Memory B cell (primary cell): ENCODE data around the gene F13A1.

ENCODE experiments used
- ATAC-seq: fragments of 150-1000 bp; cut with Tn5 transposase; 2 replicates; pipeline ENCODE4 v1.10.0; 2021; ENCODE audit warnings: low read depth, mild to moderate bottlenecking, moderate library complexity
- DNase-seq, 2 donors: peaks; one replicate each; pipeline ENCODE4 v3.0.0; 2022; ENCODE audit warnings: low spot score in 2 of 2
- H3K27ac Mint-ChIP-seq: one replicate; pipeline ENCODE4 v1.8.0; 2022; ENCODE audit warnings: mild to moderate bottlenecking, moderate library complexity, mixed read lengths
- H3K27me3 Mint-ChIP-seq: one replicate; pipeline ENCODE4 v1.8.0; 2022; ENCODE audit warnings: mixed read lengths
- H3K36me3 Mint-ChIP-seq: one replicate; pipeline ENCODE4 v1.8.0; 2022; ENCODE audit warnings: mild to moderate bottlenecking, mixed read lengths
- H3K4me1 Mint-ChIP-seq: one replicate; pipeline ENCODE4 v1.8.0; 2022; ENCODE audit warnings: mixed read lengths
- H3K4me3 Mint-ChIP-seq: one replicate; pipeline ENCODE4 v1.8.0; 2022; ENCODE audit warnings: mild to moderate bottlenecking, moderate library complexity, mixed read lengths
- H3K9me3 Mint-ChIP-seq: one replicate; pipeline ENCODE4 v1.8.0; 2022; ENCODE audit warnings: mixed read lengths

Gene F13A1

GRCh38 chr6:6293317-6293716 lies 27.1 kb downstream of the F13A1 start:
- ATAC-seq: no peak
- no peaks in the 10 kb centered on the region for H3K4me1 Mint-ChIP-seq

DNA sequence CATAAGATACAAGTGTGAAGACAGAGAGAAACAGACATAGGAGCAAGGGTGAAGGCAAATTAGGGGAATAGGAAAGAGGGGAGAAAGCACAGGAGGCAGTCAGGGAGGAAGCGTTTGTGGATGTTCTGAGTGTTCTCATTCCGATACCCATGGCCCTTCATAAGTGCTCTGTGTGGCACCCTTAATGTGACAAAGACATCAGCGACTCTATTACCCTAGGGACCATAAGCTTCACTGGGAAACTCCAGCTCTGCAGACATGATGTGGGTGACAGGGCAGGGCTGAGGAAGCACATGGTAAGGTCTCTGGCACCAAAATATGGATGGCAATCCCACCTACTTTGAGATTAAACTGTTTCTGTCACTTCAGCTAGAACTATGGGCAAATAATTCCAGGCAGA lies 33.0 kb downstream of the F13A1 start:
- Mint-ChIP-seq H3K27ac (no peak overlapping the region), H3K9me3 (no peaks in the 10 kb centered on the region), H3K27me3 (peaks cover 15% of the 10 kb centered on the region), H3K4me3 (no peak overlapping the region), H3K36me3 (no peaks in the 10 kb centered on the region), H3K4me1 (peaks cover 5% of the 10 kb centered on the region)
- DNase-seq (no peak), ATAC-seq (peak; percentile 83)

More at GRCh38 chr6:6293317-6293716, 27.1 kb downstream of the F13A1 start:
- peaks cover 14% of the 10 kb centered on the region for H3K27me3 Mint-ChIP-seq
- H3K27ac Mint-ChIP-seq: no peak overlapping the region
- DNase-seq: no peak
- no peaks in the 10 kb centered on the region for H3K9me3 Mint-ChIP-seq
- no peaks in the 10 kb centered on the region for H3K36me3 Mint-ChIP-seq
- H3K4me3 Mint-ChIP-seq: no peak overlapping the region

DNA sequence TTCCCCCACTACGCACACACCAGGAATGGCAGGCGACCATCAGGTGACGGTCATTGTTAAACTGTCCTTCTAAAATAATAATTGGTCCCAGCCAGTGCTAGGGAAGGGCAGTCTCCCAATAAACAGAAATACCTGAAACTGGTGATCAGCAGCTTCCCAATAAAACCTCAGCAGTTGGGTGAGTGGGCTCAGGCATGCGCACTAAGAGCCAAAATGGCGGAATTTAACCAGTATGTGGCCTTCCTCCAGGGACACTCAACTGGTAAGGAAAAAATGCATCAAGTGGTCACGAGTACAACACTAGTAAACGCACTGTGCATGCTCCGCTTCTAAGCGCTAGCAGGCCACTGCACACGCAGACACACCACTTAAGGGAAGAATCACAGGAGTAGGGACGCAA lies 34.8 kb downstream of the F13A1 start:
- no peaks in the 10 kb centered on the region for H3K36me3 Mint-ChIP-seq
- no peak for ATAC-seq

DNA sequence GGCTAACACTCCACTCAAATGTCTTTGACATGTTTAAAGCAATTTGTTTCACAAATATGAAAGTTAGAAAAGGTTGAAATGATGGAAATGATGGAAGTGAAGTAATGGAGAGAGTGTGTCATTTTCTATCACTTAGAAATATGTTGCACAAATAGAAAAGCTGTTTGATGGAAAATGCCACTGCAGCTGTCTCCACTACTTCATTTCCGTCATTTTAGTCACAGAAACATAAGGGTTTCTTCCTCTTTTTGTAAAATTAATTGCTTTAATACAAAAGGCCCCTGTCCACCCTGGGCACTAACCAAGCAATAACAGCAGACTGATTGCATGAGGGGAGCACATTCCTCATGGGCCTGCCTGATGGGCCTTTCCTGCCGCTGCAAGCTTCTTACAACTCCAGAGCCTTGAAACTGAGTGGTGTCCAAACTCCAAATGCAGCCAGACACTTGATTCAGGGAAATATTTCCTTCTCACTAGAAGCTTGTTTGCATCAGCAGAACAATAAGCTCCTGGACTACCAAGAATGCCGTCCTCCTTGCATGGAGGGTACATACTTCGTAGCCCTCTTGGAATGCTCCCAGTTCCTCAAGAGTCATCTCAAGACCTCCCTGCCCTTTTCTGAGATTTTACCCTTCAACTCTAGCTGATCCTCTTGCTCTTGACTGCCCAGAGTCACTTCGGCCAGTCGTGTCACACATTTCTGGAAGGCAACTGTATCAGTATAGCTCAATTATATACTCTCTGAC lies 36.1 kb downstream of the F13A1 start:
- no peak for ATAC-seq
- H3K4me1 Mint-ChIP-seq: peaks cover 5% of the 10 kb centered on the region
- H3K27me3 Mint-ChIP-seq: peaks cover 6% of the 10 kb centered on the region
- no peak overlapping the region for H3K4me3 Mint-ChIP-seq
- DNase-seq: no peak
- no peaks in the 10 kb centered on the region for H3K9me3 Mint-ChIP-seq
- H3K36me3 Mint-ChIP-seq: no peaks in the 10 kb centered on the region
- H3K27ac Mint-ChIP-seq: no peak overlapping the region

More for the DNA sequence above, 34.8 kb downstream of the F13A1 start:
- peaks cover 6% of the 10 kb centered on the region for H3K27me3 Mint-ChIP-seq
- no peak overlapping the region for H3K4me3 Mint-ChIP-seq
- H3K27ac Mint-ChIP-seq: no peak overlapping the region
- no peaks in the 10 kb centered on the region for H3K9me3 Mint-ChIP-seq
- peaks cover 5% of the 10 kb centered on the region for H3K4me1 Mint-ChIP-seq
- no peak for DNase-seq

DNA sequence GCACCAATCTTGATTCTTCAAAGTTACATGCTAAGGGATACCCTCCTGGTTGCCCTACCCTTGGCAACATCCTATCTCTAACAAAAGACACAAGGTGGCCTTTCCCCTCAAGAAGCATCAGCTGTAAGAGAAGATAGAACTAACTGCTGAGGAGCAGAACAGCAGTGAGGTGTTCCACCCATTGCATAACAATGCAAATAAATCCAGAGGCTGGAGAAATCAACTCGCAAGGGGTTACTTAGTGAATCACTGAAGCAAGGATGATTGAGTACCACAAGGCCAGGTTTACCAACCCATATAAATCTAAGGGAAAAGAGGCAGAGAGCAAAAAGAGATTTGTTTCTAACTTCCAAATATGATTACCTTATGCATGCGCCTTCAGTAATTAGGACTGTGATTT lies 36.7 kb downstream of the F13A1 start:
- H3K27me3 Mint-ChIP-seq: peaks cover 6% of the 10 kb centered on the region
- no peaks in the 10 kb centered on the region for H3K36me3 Mint-ChIP-seq
- peaks cover 5% of the 10 kb centered on the region for H3K4me1 Mint-ChIP-seq
- H3K4me3 Mint-ChIP-seq: no peak overlapping the region
- ATAC-seq (no peak), DNase-seq (no peak)
- H3K27ac Mint-ChIP-seq: no peak overlapping the region
- H3K9me3 Mint-ChIP-seq: no peaks in the 10 kb centered on the region

DNA sequence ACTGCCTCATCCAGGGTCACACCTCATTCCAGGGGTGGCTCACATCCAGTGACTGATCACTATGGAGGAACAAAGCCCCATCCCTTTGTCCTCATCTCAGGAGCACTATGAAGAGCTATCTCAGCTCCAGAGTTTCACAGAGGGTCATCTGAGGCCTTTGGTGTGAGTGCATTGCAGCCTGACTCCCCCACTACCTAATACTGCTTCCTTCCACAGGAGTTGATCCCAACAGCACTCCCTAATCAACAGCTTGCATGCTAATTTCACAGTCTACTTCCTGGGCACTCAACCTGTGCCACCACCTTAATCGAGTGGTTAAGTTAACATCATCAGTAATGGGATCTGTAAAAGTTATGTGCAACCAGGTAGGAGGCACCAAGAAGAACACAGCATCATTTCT lies 37.7 kb downstream of the F13A1 start:
- ATAC-seq: no peak
- no peaks in the 10 kb centered on the region for H3K36me3 Mint-ChIP-seq
- no peak overlapping the region for H3K4me3 Mint-ChIP-seq
- no peaks in the 10 kb centered on the region for H3K9me3 Mint-ChIP-seq
- H3K27me3 Mint-ChIP-seq: peaks cover 11% of the 10 kb centered on the region
- H3K4me1 Mint-ChIP-seq: peaks cover 5% of the 10 kb centered on the region
- H3K27ac Mint-ChIP-seq: no peak overlapping the region
- no peak for DNase-seq

DNA sequence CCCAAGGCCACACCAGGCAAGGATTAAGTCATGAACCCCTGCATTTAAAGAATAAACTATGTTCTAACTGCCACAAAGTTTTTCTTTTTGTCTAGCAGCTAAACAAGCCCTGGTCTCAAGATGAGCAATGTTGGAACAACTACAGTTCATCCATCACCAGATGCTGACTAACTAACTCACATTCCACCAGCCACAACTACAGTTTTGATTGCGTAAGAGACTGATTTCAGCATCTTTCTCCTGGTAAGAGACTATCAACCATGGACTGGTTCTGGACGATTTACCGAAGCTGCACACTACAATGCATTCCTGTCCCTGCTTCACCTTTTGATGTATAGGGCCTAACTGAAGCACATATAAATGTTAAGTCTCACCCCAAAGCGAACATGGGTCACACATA lies 43.0 kb downstream of the F13A1 start:
- Mint-ChIP-seq H3K27ac (no peak overlapping the region), H3K9me3 (no peaks in the 10 kb centered on the region), H3K4me3 (no peak overlapping the region), H3K36me3 (no peaks in the 10 kb centered on the region), H3K4me1 (no peaks in the 10 kb centered on the region), H3K27me3 (peaks cover 20% of the 10 kb centered on the region)
- DNase-seq (no peak), ATAC-seq (no peak)

DNA sequence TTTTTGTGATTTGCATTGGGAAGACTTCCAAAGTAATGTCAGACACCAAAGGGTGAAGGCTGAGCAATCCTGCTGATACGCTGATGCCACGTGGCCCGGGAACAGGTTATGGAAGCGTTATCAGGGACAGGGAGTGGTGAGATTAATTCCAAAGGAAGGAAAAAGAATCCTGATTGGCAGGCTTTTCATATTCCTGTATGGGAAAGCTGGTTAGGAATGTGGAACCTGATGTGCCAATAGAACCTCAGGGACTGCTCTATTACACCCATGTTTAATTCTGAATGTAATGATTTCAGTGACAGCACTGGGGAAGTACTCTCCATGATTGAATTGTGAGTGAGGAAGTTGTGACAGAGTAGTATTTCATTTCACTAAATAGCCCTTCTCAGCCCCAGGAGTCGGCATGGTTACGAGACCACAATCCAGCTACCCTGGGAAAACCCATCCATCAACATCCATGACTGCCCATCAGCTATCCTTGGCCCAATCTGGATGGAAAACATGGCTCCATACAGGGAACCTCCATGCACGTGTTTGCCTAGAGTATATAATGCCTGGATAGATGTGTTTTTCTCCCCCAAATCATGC lies 49.4 kb downstream of the F13A1 start:
- Mint-ChIP-seq H3K4me3 (no peak overlapping the region), H3K9me3 (no peaks in the 10 kb centered on the region), H3K4me1 (no peaks in the 10 kb centered on the region), H3K27ac (no peak overlapping the region), H3K27me3 (peaks cover 20% of the 10 kb centered on the region), H3K36me3 (no peaks in the 10 kb centered on the region)
- no peak for ATAC-seq
- no peak for DNase-seq

DNA sequence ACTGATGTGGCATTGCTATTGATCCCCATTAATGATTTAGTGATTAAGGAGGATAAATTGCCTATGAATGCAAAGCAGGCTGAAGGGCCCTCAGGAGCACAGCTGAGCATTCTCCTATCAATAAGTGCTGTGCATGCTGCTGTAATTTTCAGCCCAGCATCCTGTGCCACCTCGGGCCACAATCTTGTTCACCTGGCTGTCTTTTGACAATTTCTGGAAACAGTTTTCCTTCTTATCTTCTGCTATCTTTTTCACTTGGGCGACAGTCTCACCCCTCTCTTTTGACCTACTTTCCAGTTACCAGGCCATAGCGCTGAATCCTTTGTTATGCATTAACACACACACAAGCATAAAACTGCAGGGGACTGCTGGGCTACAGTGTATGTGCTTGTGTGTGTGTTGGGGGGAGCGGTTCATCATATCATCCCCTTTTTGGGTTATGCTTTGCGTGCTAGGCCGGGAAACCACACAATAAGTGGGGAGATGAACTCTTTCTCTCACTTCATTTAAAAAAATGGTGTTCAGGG lies 60.2 kb downstream of the F13A1 start:
- Mint-ChIP-seq H3K27ac (no peak overlapping the region), H3K36me3 (no peaks in the 10 kb centered on the region), H3K9me3 (no peaks in the 10 kb centered on the region), H3K27me3 (peaks cover 14% of the 10 kb centered on the region), H3K4me3 (no peak overlapping the region), H3K4me1 (no peaks in the 10 kb centered on the region)
- ATAC-seq (no peak), DNase-seq (no peak)

DNA sequence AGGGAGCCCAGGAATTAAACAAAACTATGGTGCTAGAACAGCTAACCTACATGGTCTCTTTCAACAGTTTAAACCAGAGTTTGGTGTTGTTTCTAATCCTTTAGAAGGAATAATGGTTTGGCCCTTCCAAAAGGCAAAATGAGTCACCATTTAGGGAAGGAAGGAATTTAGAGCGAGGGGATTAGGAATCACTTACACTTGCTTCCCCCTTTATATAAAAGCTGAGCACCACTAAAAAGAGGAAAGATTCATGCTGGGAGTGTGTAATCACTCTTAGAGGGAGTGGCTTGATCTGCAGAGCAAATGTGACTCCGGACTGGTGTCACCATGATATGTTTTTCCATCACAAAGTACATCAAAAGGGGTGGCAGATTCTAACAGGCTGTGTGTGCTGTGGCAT lies 63.6 kb downstream of the F13A1 start:
- Mint-ChIP-seq H3K27me3 (peaks cover 12% of the 10 kb centered on the region), H3K36me3 (no peaks in the 10 kb centered on the region), H3K9me3 (no peaks in the 10 kb centered on the region), H3K4me1 (no peaks in the 10 kb centered on the region), H3K27ac (no peak overlapping the region), H3K4me3 (no peak overlapping the region)
- DNase-seq (no peak), ATAC-seq (no peak)

GRCh38 chr6:6256259-6256658 lies 64.2 kb downstream of the F13A1 start:
- Mint-ChIP-seq H3K27ac (no peak overlapping the region), H3K36me3 (no peaks in the 10 kb centered on the region), H3K4me3 (no peak overlapping the region), H3K9me3 (no peaks in the 10 kb centered on the region), H3K27me3 (peaks cover 12% of the 10 kb centered on the region), H3K4me1 (no peaks in the 10 kb centered on the region)
- DNase-seq (no peak), ATAC-seq (no peak)

DNA sequence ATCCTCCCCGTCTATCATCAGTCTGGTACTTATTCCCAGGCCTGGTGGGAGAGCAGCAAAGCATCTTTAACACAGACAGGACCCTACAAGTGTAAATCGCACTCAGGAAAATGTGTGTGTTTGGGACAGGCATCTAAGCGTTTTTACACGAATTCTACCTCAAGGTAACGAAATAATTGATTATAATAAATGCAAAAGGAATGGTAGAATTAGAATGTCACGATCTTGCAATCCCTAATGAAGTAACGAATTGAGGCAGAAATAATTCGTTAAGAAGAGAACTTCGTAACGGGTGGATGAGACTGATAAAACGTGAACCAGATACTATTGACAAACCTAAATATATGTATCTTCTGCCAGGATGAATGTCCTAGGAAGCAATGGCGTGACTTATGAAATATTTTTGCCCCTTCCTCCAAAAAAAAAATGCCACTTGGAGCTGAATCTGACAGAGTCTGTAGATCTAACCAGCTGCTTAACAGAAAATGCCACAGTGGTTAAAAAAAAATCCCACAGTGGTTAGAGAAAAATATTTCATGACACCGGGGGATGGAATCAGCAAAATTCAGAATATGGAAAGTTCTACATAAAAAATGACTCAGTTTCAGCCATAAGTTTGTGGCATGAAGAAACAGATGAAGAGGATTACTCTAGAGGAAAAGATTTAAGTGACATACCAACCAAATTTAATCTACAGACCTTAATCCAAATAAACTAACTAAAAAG lies 68.7 kb downstream of the F13A1 start:
- Mint-ChIP-seq H3K4me3 (no peak overlapping the region), H3K4me1 (no peaks in the 10 kb centered on the region), H3K27ac (no peak overlapping the region), H3K27me3 (peaks cover 16% of the 10 kb centered on the region), H3K9me3 (no peaks in the 10 kb centered on the region), H3K36me3 (no peaks in the 10 kb centered on the region)
- no peak for ATAC-seq
- no peak for DNase-seq

GRCh38 chr6:6248651-6249050 lies 71.8 kb downstream of the F13A1 start:
- Mint-ChIP-seq H3K4me3 (no peak overlapping the region), H3K36me3 (no peaks in the 10 kb centered on the region), H3K4me1 (no peaks in the 10 kb centered on the region), H3K27ac (no peak overlapping the region), H3K9me3 (no peaks in the 10 kb centered on the region), H3K27me3 (peaks cover 12% of the 10 kb centered on the region)
- no peak for ATAC-seq
- no peak for DNase-seq

DNA sequence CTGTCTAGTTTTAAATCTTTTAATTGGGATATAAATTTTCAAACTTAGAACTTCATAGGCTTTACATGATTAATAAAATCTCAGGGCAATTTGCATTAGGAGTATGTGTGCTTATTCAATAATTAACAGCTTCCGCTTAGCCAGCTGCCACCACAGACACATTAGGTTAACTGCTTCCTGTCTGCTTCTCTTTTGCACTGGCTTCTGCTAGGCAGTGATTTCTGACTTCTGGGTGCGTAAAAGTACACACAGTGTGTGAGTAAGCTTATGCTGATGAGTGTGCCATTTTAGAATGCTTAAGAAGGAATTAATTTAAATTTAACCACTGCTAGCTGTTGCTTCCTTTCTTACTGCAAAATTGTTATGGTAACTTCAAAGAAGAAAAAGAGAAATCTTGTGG lies 73.9 kb downstream of the F13A1 start:
- DNase-seq: no peak
- H3K4me1 Mint-ChIP-seq: no peaks in the 10 kb centered on the region
- H3K36me3 Mint-ChIP-seq: peaks cover 3% of the 10 kb centered on the region
- H3K9me3 Mint-ChIP-seq: peaks cover 3% of the 10 kb centered on the region
- peak; percentile 31 for ATAC-seq
- no peak overlapping the region for H3K27ac Mint-ChIP-seq
- H3K4me3 Mint-ChIP-seq: no peak overlapping the region
- H3K27me3 Mint-ChIP-seq: peaks cover 17% of the 10 kb centered on the region
